GM12864 (cell line): Measurements from ENCODE around the gene TANK.

Experiments used
- DNase-seq: peaks from one replicate; pipeline ENCODE4 v3.0.0-alpha.2; 2011; ENCODE audit warnings: low read depth
- H3K4me3 ChIP-seq: 2 replicates; pipeline ENCODE4 v1.5.1; 2011; ENCODE audit warnings: mild to moderate bottlenecking, low read depth, low read length, control low read depth
- TF ChIP-seq, protein P1 (sequence below): IDR thresholded peaks from 2 replicates; pipeline ENCODE4 v1.5.1; 2011; ENCODE audit warnings: low read depth, mild to moderate bottlenecking, moderate library complexity, low read length, control low read depth, inconsistent platforms; ENCODE audit errors: missing control alignments

TANK gene

DNA sequence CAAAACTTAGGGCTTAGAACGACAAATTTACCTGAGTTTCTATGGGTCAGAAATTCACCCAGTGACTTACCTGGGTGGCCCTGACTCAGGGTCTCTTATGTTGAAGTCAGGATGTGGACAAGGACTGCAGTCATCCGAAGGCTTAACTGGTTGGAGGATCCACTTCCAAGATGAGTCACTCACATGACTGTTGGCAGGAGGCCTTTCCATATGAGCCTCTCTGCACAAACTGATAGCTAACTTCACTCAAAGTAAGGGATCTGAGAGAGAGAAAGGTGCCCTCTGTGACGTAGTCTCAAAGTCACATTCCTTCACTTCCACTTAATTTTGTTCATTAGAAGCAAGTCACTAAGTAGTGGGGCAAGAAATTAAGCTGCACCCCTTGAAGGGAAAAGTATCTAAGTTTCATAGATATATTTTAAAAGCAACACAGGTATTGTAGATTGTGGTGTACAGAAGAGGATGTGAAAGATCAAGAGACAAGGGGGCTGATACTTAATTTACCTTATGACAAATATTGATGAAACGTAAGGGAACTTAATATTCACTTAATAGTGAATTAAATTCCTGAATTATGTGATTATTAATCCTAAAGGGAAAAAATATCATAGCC is 48.4 kb downstream of the TANK start:
- TF ChIP-seq, protein P1, sequence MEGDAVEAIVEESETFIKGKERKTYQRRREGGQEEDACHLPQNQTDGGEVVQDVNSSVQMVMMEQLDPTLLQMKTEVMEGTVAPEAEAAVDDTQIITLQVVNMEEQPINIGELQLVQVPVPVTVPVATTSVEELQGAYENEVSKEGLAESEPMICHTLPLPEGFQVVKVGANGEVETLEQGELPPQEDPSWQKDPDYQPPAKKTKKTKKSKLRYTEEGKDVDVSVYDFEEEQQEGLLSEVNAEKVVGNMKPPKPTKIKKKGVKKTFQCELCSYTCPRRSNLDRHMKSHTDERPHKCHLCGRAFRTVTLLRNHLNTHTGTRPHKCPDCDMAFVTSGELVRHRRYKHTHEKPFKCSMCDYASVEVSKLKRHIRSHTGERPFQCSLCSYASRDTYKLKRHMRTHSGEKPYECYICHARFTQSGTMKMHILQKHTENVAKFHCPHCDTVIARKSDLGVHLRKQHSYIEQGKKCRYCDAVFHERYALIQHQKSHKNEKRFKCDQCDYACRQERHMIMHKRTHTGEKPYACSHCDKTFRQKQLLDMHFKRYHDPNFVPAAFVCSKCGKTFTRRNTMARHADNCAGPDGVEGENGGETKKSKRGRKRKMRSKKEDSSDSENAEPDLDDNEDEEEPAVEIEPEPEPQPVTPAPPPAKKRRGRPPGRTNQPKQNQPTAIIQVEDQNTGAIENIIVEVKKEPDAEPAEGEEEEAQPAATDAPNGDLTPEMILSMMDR: no peak
- H3K4me3 ChIP-seq: no peak overlapping the region
- DNase-seq: no peak

GRCh38 chr2:161209902-161210301 is 49.7 kb downstream of the TANK start:
- no peak overlapping the region for H3K4me3 ChIP-seq
- TF ChIP-seq, protein P1: no peak
- DNase-seq: no peak

DNA sequence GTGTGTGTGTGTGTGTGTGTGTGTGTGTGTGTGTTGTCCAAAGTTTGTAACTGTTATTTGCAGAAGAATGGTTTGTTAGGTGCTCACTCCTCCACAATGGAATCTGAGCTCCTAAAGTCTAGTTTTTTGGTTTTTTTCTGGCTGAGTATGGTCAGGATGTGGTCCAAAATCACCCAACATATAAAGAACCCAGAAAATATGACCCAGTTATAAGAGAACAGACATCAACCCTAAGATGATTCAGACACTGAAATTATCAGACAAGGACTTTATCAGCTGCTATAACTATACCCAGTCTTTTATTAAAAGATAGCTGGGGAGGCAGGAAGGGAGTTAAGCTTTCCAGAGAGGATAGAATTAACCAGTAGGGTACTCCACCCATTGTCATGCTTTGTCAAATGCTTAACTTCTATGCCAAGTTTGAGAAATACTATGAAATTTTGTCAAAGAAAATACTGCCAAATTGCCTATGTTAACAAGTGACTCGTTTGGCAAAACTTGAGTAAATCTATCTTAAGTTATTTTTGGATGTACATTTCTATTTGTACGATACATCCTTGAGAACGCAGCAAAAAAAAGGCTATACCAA is 57.5 kb downstream of the TANK start:
- H3K4me3 ChIP-seq: no peak overlapping the region
- TF ChIP-seq, protein P1: no peak
- no peak for DNase-seq

- no peak overlapping the region for H3K4me3 ChIP-seq
- TF ChIP-seq, protein P1: no peak
- DNase-seq: no peak
These were observed 59.0 kb downstream of the TANK start for GRCh38 chr2:161219211-161219610.

DNA sequence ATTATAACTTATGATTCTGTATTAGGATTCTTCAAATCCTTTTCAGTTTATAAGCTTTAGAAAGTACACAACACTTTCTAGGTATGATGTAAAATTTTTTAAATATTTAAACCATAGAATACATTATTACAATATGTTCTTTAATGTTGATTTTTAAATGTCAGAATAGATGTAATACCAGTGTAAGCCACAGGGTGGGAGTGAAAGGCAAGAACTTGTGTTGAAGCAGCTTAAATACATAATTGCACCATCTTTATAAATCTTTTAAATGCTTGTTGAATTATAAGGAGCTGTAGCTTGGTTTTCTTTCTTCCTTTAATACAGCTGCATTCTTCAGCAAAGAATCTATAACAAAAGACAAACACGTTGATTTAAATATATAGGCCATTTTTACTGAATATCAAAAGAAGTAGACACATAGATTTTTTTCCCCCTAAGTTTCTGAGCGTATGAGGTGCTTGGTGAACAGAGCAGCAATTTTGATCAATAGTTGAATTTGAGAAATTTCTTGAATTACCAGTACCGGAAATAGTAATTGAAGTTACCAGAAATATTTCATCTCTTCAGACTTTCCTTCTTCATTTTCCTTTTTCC is 63.0 kb downstream of the TANK start:
- TF ChIP-seq, protein P1: peak; percentile 56
- DNase-seq: no peak
- no peak overlapping the region for H3K4me3 ChIP-seq

GRCh38 chr2:161228511-161229240 is 68.4 kb downstream of the TANK start:
- no peak for DNase-seq
- TF ChIP-seq, protein P1: no peak
- no peak overlapping the region for H3K4me3 ChIP-seq
